ENCODE results near the gene CHRD.

CHRD gene

GRCh38 chr3:184377882-184378445 is 1.9 kb upstream of the CHRD start, which contains the start of gene THPO:
Gene THPO (minus strand): TSS chr3:184378207. CDS start chr3:184376259, 1,948 bp downstream.
- DNase-seq, result no peak
- Mint-ChIP-seq H3K36me3 (no peaks in the 10 kb centered on the region), H3K4me3 (peak within 1 kb of the TSS; percentile 47), H3K27ac (no peak within 1 kb of the TSS), H3K27me3 (peaks cover 85% of the 10 kb centered on the region), H3K9me3 (no peaks in the 10 kb centered on the region), H3K4me1 (peaks cover 8% of the 10 kb centered on the region)
- CTCF ChIA-PET, result interaction anchor here (1.1 kb wide), 1 partner anchor 136 kb away, joined by 4 read pairs; no protein-coding TSS in a partner anchor

GRCh38 chr3:184378651-184379357 is 1.1 kb upstream of the CHRD start:
- H3K27me3 Mint-ChIP-seq, result peaks cover 85% of the 10 kb centered on the region
- H3K4me3 Mint-ChIP-seq, result peak overlapping the region; percentile 47
- H3K36me3 Mint-ChIP-seq, result no peaks in the 10 kb centered on the region
- CTCF ChIA-PET, result interaction anchor here (1.1 kb wide), 1 partner anchor 135 kb away, joined by 4 read pairs; no protein-coding TSS in a partner anchor
- H3K4me1 Mint-ChIP-seq, result peaks cover 8% of the 10 kb centered on the region
- no peak for DNase-seq
- no peaks in the 10 kb centered on the region for H3K9me3 Mint-ChIP-seq
- no peak overlapping the region for H3K27ac Mint-ChIP-seq

GRCh38 chr3:184380185-184380626 is 352 bp downstream of the CHRD start:
- peaks cover 8% of the 10 kb centered on the region for H3K4me1 Mint-ChIP-seq
- H3K9me3 Mint-ChIP-seq, result no peaks in the 10 kb centered on the region
- H3K4me3 Mint-ChIP-seq, result no peak overlapping the region
- no peak overlapping the region for H3K27ac Mint-ChIP-seq
- CTCF ChIA-PET, result interaction anchor here (1.5 kb wide), 1 partner anchor 8 kb away, joined by 6 read pairs; no protein-coding TSS in a partner anchor
- peak; percentile 50 for DNase-seq
- H3K36me3 Mint-ChIP-seq, result no peaks in the 10 kb centered on the region
- peaks cover 95% of the 10 kb centered on the region for H3K27me3 Mint-ChIP-seq

GRCh38 chr3:184380627-184381260 is 890 bp downstream of the CHRD start:
- Mint-ChIP-seq H3K27me3 (peaks cover 91% of the 10 kb centered on the region), H3K9me3 (no peaks in the 10 kb centered on the region)

GRCh38 chr3:184381261-184382224 is 1.7 kb downstream of the CHRD start:
- H3K27me3 Mint-ChIP-seq, result peaks cover 89% of the 10 kb centered on the region

More at GRCh38 chr3:184380627-184381260, 890 bp downstream of the CHRD start:
- CTCF ChIA-PET, result interaction anchor here (1.5 kb wide), 1 partner anchor 9 kb away, joined by 6 read pairs; no protein-coding TSS in a partner anchor
- H3K27ac Mint-ChIP-seq, result no peak overlapping the region
- peaks cover 8% of the 10 kb centered on the region for H3K4me1 Mint-ChIP-seq
- DNase-seq, result no peak
- no peaks in the 10 kb centered on the region for H3K36me3 Mint-ChIP-seq
- peak overlapping the region; percentile 28 for H3K4me3 Mint-ChIP-seq

GRCh38 chr3:184382326-184383032 is 2.6 kb downstream of the CHRD start:
- Mint-ChIP-seq H3K4me3 (no peak overlapping the region), H3K27me3 (peaks cover 85% of the 10 kb centered on the region), H3K27ac (no peak overlapping the region)

More at GRCh38 chr3:184381261-184382224, 1.7 kb downstream of the CHRD start:
- CTCF ChIA-PET, result interaction anchor here (0.8 to 3.8 kb wide), 4 partner anchors 9 to 26 kb away, joined by 3 to 17 read pairs (median 4); no protein-coding TSS in a partner anchor
- Mint-ChIP-seq H3K4me1 (peaks cover 8% of the 10 kb centered on the region), H3K4me3 (peak overlapping the region; percentile 28), H3K27ac (no peak overlapping the region), H3K9me3 (no peaks in the 10 kb centered on the region), H3K36me3 (no peaks in the 10 kb centered on the region)
- no peak for DNase-seq

GRCh38 chr3:184383033-184383740 is 3.3 kb downstream of the CHRD start:
- H3K27me3 Mint-ChIP-seq, result peaks cover 85% of the 10 kb centered on the region
- H3K9me3 Mint-ChIP-seq, result no peaks in the 10 kb centered on the region
- H3K36me3 Mint-ChIP-seq, result no peaks in the 10 kb centered on the region
- no peak overlapping the region for H3K4me3 Mint-ChIP-seq
- CTCF ChIA-PET, result interaction anchor here (3.8 kb wide), 1 partner anchor 11 kb away, joined by 17 read pairs; no protein-coding TSS in a partner anchor
- H3K4me1 Mint-ChIP-seq, result peaks cover 8% of the 10 kb centered on the region
- no peak for DNase-seq
- no peak overlapping the region for H3K27ac Mint-ChIP-seq

More at GRCh38 chr3:184382326-184383032, 2.6 kb downstream of the CHRD start:
- no peak for DNase-seq
- Mint-ChIP-seq H3K36me3 (no peaks in the 10 kb centered on the region), H3K9me3 (no peaks in the 10 kb centered on the region), H3K4me1 (peaks cover 8% of the 10 kb centered on the region)
- CTCF ChIA-PET, result interaction anchor here (0.8 to 3.8 kb wide), 3 partner anchors 10 to 25 kb away, joined by 3 to 17 read pairs (median 3); no protein-coding TSS in a partner anchor

GRCh38 chr3:184384342-184384741 is 4.5 kb downstream of the CHRD start:
- Mint-ChIP-seq H3K27me3 (peaks cover 82% of the 10 kb centered on the region), H3K4me1 (peaks cover 5% of the 10 kb centered on the region)
- CTCF ChIA-PET, result interaction anchor here (3.8 kb wide), 1 partner anchor 12 kb away, joined by 17 read pairs; no protein-coding TSS in a partner anchor

GRCh38 chr3:184384856-184385422 is 5.1 kb downstream of the CHRD start:
- Mint-ChIP-seq H3K4me1 (peaks cover 4% of the 10 kb centered on the region), H3K36me3 (no peaks in the 10 kb centered on the region), H3K27ac (no peak overlapping the region), H3K9me3 (no peaks in the 10 kb centered on the region), H3K27me3 (peaks cover 85% of the 10 kb centered on the region), H3K4me3 (no peak overlapping the region)
- CTCF ChIA-PET, result interaction anchor here (3.8 kb wide), 1 partner anchor 13 kb away, joined by 17 read pairs; no protein-coding TSS in a partner anchor
- DNase-seq, result no peak

More at GRCh38 chr3:184384342-184384741, 4.5 kb downstream of the CHRD start:
- DNase-seq, result no peak
- Mint-ChIP-seq H3K4me3 (no peak overlapping the region), H3K27ac (no peak overlapping the region), H3K9me3 (no peaks in the 10 kb centered on the region), H3K36me3 (no peaks in the 10 kb centered on the region)

GRCh38 chr3:184386047-184386806 is 6.4 kb downstream of the CHRD start:
- DNase-seq, result no peak
- Mint-ChIP-seq H3K4me1 (no peaks in the 10 kb centered on the region), H3K36me3 (no peaks in the 10 kb centered on the region), H3K27me3 (peaks cover 80% of the 10 kb centered on the region), H3K27ac (no peak overlapping the region), H3K9me3 (no peaks in the 10 kb centered on the region), H3K4me3 (no peak overlapping the region)
- CTCF ChIA-PET, result no interaction called here

GRCh38 chr3:184387174-184387714 is 7.4 kb downstream of the CHRD start:
- Mint-ChIP-seq H3K36me3 (no peaks in the 10 kb centered on the region), H3K9me3 (no peaks in the 10 kb centered on the region), H3K27me3 (peaks cover 75% of the 10 kb centered on the region), H3K4me3 (no peak overlapping the region), H3K4me1 (no peaks in the 10 kb centered on the region), H3K27ac (no peak overlapping the region)
- CTCF ChIA-PET, result no interaction called here
- no peak for DNase-seq

All from activated naive CD4-positive, alpha-beta T cell treated with anti-CD3 and anti-CD28 coated beads, Interleukin-2, amount 10 ng/mL, durations not matched to agents 7 days and 5 days (primary cell).